ENCODE measurements around the gene SMIM10. TPM values are rescaled to one million over a fixed set of nuclear protein-coding genes. Genes with fewer than 3 reads are reported as not detected.

SMIM10 gene
- total RNA-seq, 1 donor from 2014 or later = not detected

- H3K4me1 Mint-ChIP-seq (ENCODE audit: low read depth, unreplicated experiment) = no peaks in the 10 kb centered on the region
- H3K9me3 Mint-ChIP-seq (ENCODE audit: unreplicated experiment) = peaks cover 1% of the 10 kb centered on the region
- no peak for TF ChIP-seq CTCF (IDR thresholded peaks at IDR 0.05; ENCODE audit: partially characterized antibody, unreplicated experiment)
- no peak for DNase-seq
- no peak overlapping the region for H3K4me3 Mint-ChIP-seq (ENCODE audit: unreplicated experiment)
- no peak overlapping the region for H3K27ac Mint-ChIP-seq (ENCODE audit: unreplicated experiment)
- H3K36me3 Mint-ChIP-seq (ENCODE audit: unreplicated experiment) = no peaks in the 10 kb centered on the region
- H3K27me3 Mint-ChIP-seq (ENCODE audit: unreplicated experiment) = peaks cover 2% of the 10 kb centered on the region
These were observed 27.8 kb upstream of the SMIM10 start for GRCh38 chrX:134963041-134963440.

GRCh38 chrX:134969726-134970125 lies 21.1 kb upstream of the SMIM10 start:
- Mint-ChIP-seq H3K36me3 (ENCODE audit: unreplicated experiment) (no peaks in the 10 kb centered on the region), H3K9me3 (ENCODE audit: unreplicated experiment) (no peaks in the 10 kb centered on the region), H3K27ac (ENCODE audit: unreplicated experiment) (no peak overlapping the region), H3K4me3 (ENCODE audit: unreplicated experiment) (no peak overlapping the region), H3K4me1 (ENCODE audit: low read depth, unreplicated experiment) (peaks cover 12% of the 10 kb centered on the region), H3K27me3 (ENCODE audit: unreplicated experiment) (no peaks in the 10 kb centered on the region)
- DNase-seq = no peak
- no peak for TF ChIP-seq CTCF (IDR thresholded peaks at IDR 0.05; ENCODE audit: partially characterized antibody, unreplicated experiment)

GRCh38 chrX:134971926-134972325 lies 18.9 kb upstream of the SMIM10 start:
- Mint-ChIP-seq H3K9me3 (ENCODE audit: unreplicated experiment) (no peaks in the 10 kb centered on the region), H3K4me3 (ENCODE audit: unreplicated experiment) (no peak overlapping the region), H3K27me3 (ENCODE audit: unreplicated experiment) (no peaks in the 10 kb centered on the region), H3K27ac (ENCODE audit: unreplicated experiment) (no peak overlapping the region), H3K4me1 (ENCODE audit: low read depth, unreplicated experiment) (peaks cover 12% of the 10 kb centered on the region), H3K36me3 (ENCODE audit: unreplicated experiment) (no peaks in the 10 kb centered on the region)
- no peak for DNase-seq
- TF ChIP-seq CTCF (IDR thresholded peaks at IDR 0.05; ENCODE audit: partially characterized antibody, unreplicated experiment) = no peak

GRCh38 chrX:134975516-134975915 lies 15.3 kb upstream of the SMIM10 start:
- H3K9me3 Mint-ChIP-seq (ENCODE audit: unreplicated experiment) = no peaks in the 10 kb centered on the region
- DNase-seq = no peak
- no peak for TF ChIP-seq CTCF (IDR thresholded peaks at IDR 0.05; ENCODE audit: partially characterized antibody, unreplicated experiment)
- no peaks in the 10 kb centered on the region for H3K36me3 Mint-ChIP-seq (ENCODE audit: unreplicated experiment)
- no peaks in the 10 kb centered on the region for H3K27me3 Mint-ChIP-seq (ENCODE audit: unreplicated experiment)
- no peak overlapping the region for H3K4me3 Mint-ChIP-seq (ENCODE audit: unreplicated experiment)
- peaks cover 2% of the 10 kb centered on the region for H3K4me1 Mint-ChIP-seq (ENCODE audit: low read depth, unreplicated experiment)
- H3K27ac Mint-ChIP-seq (ENCODE audit: unreplicated experiment) = no peak overlapping the region

- Mint-ChIP-seq H3K4me3 (ENCODE audit: unreplicated experiment) (no peak overlapping the region), H3K27ac (ENCODE audit: unreplicated experiment) (no peak overlapping the region), H3K4me1 (ENCODE audit: low read depth, unreplicated experiment) (no peaks in the 10 kb centered on the region)
These were observed 8.9 kb upstream of the SMIM10 start for GRCh38 chrX:134981910-134982309.

More at GRCh38 chrX:134981910-134982309, 8.9 kb upstream of the SMIM10 start:
- no peaks in the 10 kb centered on the region for H3K27me3 Mint-ChIP-seq (ENCODE audit: unreplicated experiment)
- H3K9me3 Mint-ChIP-seq (ENCODE audit: unreplicated experiment) = peaks cover 4% of the 10 kb centered on the region
- H3K36me3 Mint-ChIP-seq (ENCODE audit: unreplicated experiment) = no peaks in the 10 kb centered on the region
- no peak for TF ChIP-seq CTCF (IDR thresholded peaks at IDR 0.05; ENCODE audit: partially characterized antibody, unreplicated experiment)
- no peak for DNase-seq

Measured in glutamatergic neuron (in vitro differentiated cells).